Skeletal muscle satellite cell (primary cell): ENCODE data around the gene ZBTB20.

ENCODE experiments used
- H3K27me3 ChIP-seq: 2 replicates; pipeline ENCODE4 v1.7.0; 2013; ENCODE audit warnings: low read length; ENCODE audit not compliant: control insufficient read depth, insufficient read depth
- H3K36me3 ChIP-seq: 2 replicates; pipeline ENCODE4 v1.7.0; 2013; ENCODE audit warnings: mild to moderate bottlenecking, control low read depth, low read length; ENCODE audit not compliant: insufficient read depth
- H3K4me1 ChIP-seq: 2 replicates; pipeline ENCODE4 v1.7.0; 2013; ENCODE audit warnings: low read length; ENCODE audit not compliant: control insufficient read depth, insufficient read depth
- H3K4me2 ChIP-seq: 2 replicates; pipeline ENCODE4 v1.7.0; 2013; ENCODE audit warnings: mild to moderate bottlenecking, low read length
- H3K4me3 ChIP-seq: 2 replicates; pipeline ENCODE4 v1.7.0; 2013; ENCODE audit warnings: low read length
- H3K9ac ChIP-seq: 2 replicates; pipeline ENCODE4 v1.7.0; 2013; ENCODE audit warnings: mild to moderate bottlenecking, low read depth, low read length, moderate library complexity
- H3K9me3 ChIP-seq: replicated peaks from 2 replicates; pipeline ENCODE4 v1.7.0; 2013; ENCODE audit warnings: mild to moderate bottlenecking, control low read depth, low read length

ZBTB20 gene

GRCh38 chr3:114941626-114942309, 205.3 kb downstream of the ZBTB20 start:
- H3K9ac ChIP-seq: no peak overlapping the region
- no peak overlapping the region for H3K4me3 ChIP-seq
- no peaks in the 10 kb centered on the region for H3K9me3 ChIP-seq
- H3K27me3 ChIP-seq: no peaks in the 10 kb centered on the region
- no peak overlapping the region for H3K4me2 ChIP-seq
- no peaks in the 10 kb centered on the region for H3K36me3 ChIP-seq
- no peaks in the 10 kb centered on the region for H3K4me1 ChIP-seq

- Histone ChIP-seq H3K9me3 (no peaks in the 10 kb centered on the region), H3K27me3 (no peaks in the 10 kb centered on the region), H3K36me3 (no peaks in the 10 kb centered on the region), H3K4me1 (no peaks in the 10 kb centered on the region), H3K9ac (no peak overlapping the region), H3K4me3 (no peak overlapping the region), H3K4me2 (no peak overlapping the region)
These were observed 207.2 kb downstream of the ZBTB20 start for GRCh38 chr3:114939920-114940319.

GRCh38 chr3:114933407-114933806, 213.7 kb downstream of the ZBTB20 start:
- Histone ChIP-seq H3K27me3 (no peaks in the 10 kb centered on the region), H3K9ac (no peak overlapping the region), H3K9me3 (no peaks in the 10 kb centered on the region), H3K4me3 (no peak overlapping the region), H3K36me3 (no peaks in the 10 kb centered on the region), H3K4me1 (no peaks in the 10 kb centered on the region), H3K4me2 (no peak overlapping the region)

- no peaks in the 10 kb centered on the region for H3K27me3 ChIP-seq
- H3K4me1 ChIP-seq: no peaks in the 10 kb centered on the region
- H3K4me2 ChIP-seq: no peak overlapping the region
- H3K9ac ChIP-seq: no peak overlapping the region
- no peaks in the 10 kb centered on the region for H3K36me3 ChIP-seq
- no peak overlapping the region for H3K4me3 ChIP-seq
- no peaks in the 10 kb centered on the region for H3K9me3 ChIP-seq
These were observed 216.9 kb downstream of the ZBTB20 start for GRCh38 chr3:114929971-114930732.

GRCh38 chr3:114928989-114929640, 218.0 kb downstream of the ZBTB20 start:
- Histone ChIP-seq H3K9me3 (no peaks in the 10 kb centered on the region), H3K9ac (no peak overlapping the region), H3K4me3 (no peak overlapping the region), H3K4me1 (no peaks in the 10 kb centered on the region), H3K36me3 (no peaks in the 10 kb centered on the region), H3K4me2 (no peak overlapping the region), H3K27me3 (no peaks in the 10 kb centered on the region)

- no peaks in the 10 kb centered on the region for H3K9me3 ChIP-seq
- no peak overlapping the region for H3K9ac ChIP-seq
- H3K4me1 ChIP-seq: no peaks in the 10 kb centered on the region
- no peaks in the 10 kb centered on the region for H3K27me3 ChIP-seq
- H3K36me3 ChIP-seq: no peaks in the 10 kb centered on the region
- H3K4me3 ChIP-seq: no peak overlapping the region
- no peak overlapping the region for H3K4me2 ChIP-seq
These were observed 242.5 kb downstream of the ZBTB20 start for GRCh38 chr3:114904633-114905032.

- Histone ChIP-seq H3K9me3 (no peaks in the 10 kb centered on the region), H3K4me3 (no peak overlapping the region), H3K36me3 (no peaks in the 10 kb centered on the region), H3K4me1 (no peaks in the 10 kb centered on the region), H3K4me2 (no peak overlapping the region), H3K27me3 (no peaks in the 10 kb centered on the region), H3K9ac (no peak overlapping the region)
These were observed 243.9 kb downstream of the ZBTB20 start for GRCh38 chr3:114903213-114903612.

GRCh38 chr3:114902691-114903101, 244.4 kb downstream of the ZBTB20 start:
- Histone ChIP-seq H3K27me3 (no peaks in the 10 kb centered on the region), H3K9me3 (no peaks in the 10 kb centered on the region), H3K4me1 (no peaks in the 10 kb centered on the region), H3K9ac (no peak overlapping the region), H3K4me2 (no peak overlapping the region), H3K36me3 (no peaks in the 10 kb centered on the region), H3K4me3 (no peak overlapping the region)

- H3K36me3 ChIP-seq: no peaks in the 10 kb centered on the region
- H3K4me2 ChIP-seq: peak overlapping the region; percentile 76
- no peaks in the 10 kb centered on the region for H3K4me1 ChIP-seq
- no peaks in the 10 kb centered on the region for H3K27me3 ChIP-seq
- no peak overlapping the region for H3K9ac ChIP-seq
- H3K4me3 ChIP-seq: peak overlapping the region; percentile 59
- H3K9me3 ChIP-seq: no peaks in the 10 kb centered on the region
These were observed 246.2 kb downstream of the ZBTB20 start for GRCh38 chr3:114900908-114901307.

GRCh38 chr3:114899186-114899931, 247.7 kb downstream of the ZBTB20 start:
- Histone ChIP-seq H3K36me3 (no peaks in the 10 kb centered on the region), H3K4me2 (no peak overlapping the region), H3K4me1 (no peaks in the 10 kb centered on the region), H3K9ac (no peak overlapping the region), H3K4me3 (no peak overlapping the region), H3K9me3 (no peaks in the 10 kb centered on the region), H3K27me3 (no peaks in the 10 kb centered on the region)

GRCh38 chr3:114896978-114897377, 250.1 kb downstream of the ZBTB20 start:
- Histone ChIP-seq H3K9me3 (no peaks in the 10 kb centered on the region), H3K36me3 (no peaks in the 10 kb centered on the region), H3K9ac (no peak overlapping the region), H3K4me1 (no peaks in the 10 kb centered on the region), H3K27me3 (no peaks in the 10 kb centered on the region), H3K4me3 (no peak overlapping the region), H3K4me2 (no peak overlapping the region)
